Heart left ventricle (tissue), 16 donors: ENCODE results near the gene TOLLIP. TPM values are rescaled to one million over a fixed set of nuclear protein-coding genes. Genes with fewer than 3 reads are reported as not detected.

Experiments
- ATAC-seq, 4 donors: fragments of 200-7000 bp; cut with Tn5 transposase; one replicate each; pipeline ENCODE4 v1.9.1; 2020 to 2022; ENCODE audit warnings: moderate library complexity in 4 of 4, mild to moderate bottlenecking in 3 of 4, moderate number of reproducible peaks in 1 of 4
- DNase-seq, 5 donors: peaks; one replicate each; pipeline ENCODE4 v3.0.0-alpha.2; 2020
- H3K27ac ChIP-seq, 12 donors: fragments of 200-600 bp; sonication (generic) in 4 of 12; one replicate each; pipeline versions ENCODE4 v1.5.0 to v1.8.0; 2016 to 2022; ENCODE audit warnings: mild to moderate bottlenecking in 2 of 12
- H3K27me3 ChIP-seq, 9 donors: fragments of 200-600 bp; sonication (generic) in 2 of 9; one replicate each; pipeline versions ENCODE4 v1.5.1 to v1.8.0; 2016 to 2022; ENCODE audit warnings: mild to moderate bottlenecking in 3 of 9
- H3K36me3 ChIP-seq, 9 donors: fragments of 200-600 bp; sonication (generic) in 2 of 9; one replicate each; pipeline versions ENCODE4 v1.5.0 to v1.8.0; 2018 to 2022; ENCODE audit warnings: mild to moderate bottlenecking in 2 of 9
- H3K4me1 ChIP-seq, 12 donors: fragments of 200-600 bp; sonication (generic) in 4 of 12; one replicate each; pipeline versions ENCODE4 v1.5.0 to v1.8.0; 2016 to 2022; ENCODE audit warnings: mild to moderate bottlenecking in 3 of 12
- H3K4me3 ChIP-seq, 12 donors: fragments of 200-600 bp; sonication (generic) in 4 of 12; one replicate each; pipeline versions ENCODE4 v1.5.0 to v1.8.0; 2017 to 2022; ENCODE audit warnings: mild to moderate bottlenecking in 9 of 12, moderate library complexity in 4 of 12
- H3K9me3 ChIP-seq, 12 donors: fragments of 200-600 bp; sonication (generic) in 4 of 12; one replicate each; pipeline versions ENCODE4 v1.5.0 to v1.8.0; 2016 to 2022; ENCODE audit warnings: mild to moderate bottlenecking in 1 of 12
- POLR2A ChIP-seq, 2 donors: fragments of 450-650 bp; IDR thresholded peaks; one replicate each; pipeline ENCODE4 v1.6.1; 2017; ENCODE audit warnings: antibody characterized with exemption in 2 of 2, mild to moderate bottlenecking in 2 of 2, moderate library complexity in 2 of 2
- WGBS, 4 donors: extraction: QIAGEN DNeasy Blood & Tissue Kit in 2 of 4; methylation state at CpG; one replicate each; pipeline versions ENCODE4 v1.1.5 to v1.1.7; 2013 to 2018; 5-methylcytosine and 5-hydroxymethylcytosine counted together
- intact Hi-C, 10 donors: fragments of 100-400 bp; cut with DNase I; formaldehyde crosslinking; loops; one replicate each; pipeline versions ENCODE4 v1.11.1 to v1.14.2; 2022
- polyA plus RNA-seq, 2 donors: library from polyadenylated mRNA; stranded (reverse); fragments of 200-250 nt; gene quantifications; one replicate each; pipeline ENCODE4 v1.2.3, GENCODE V29; 2013
- total RNA-seq, 9 donors: library from RNA; depleted of rRNA in 2 of 9; stranded (reverse); fragments of >200 nt in 2 of 9; fragmentation: NEBNext Ultra II Directional in 3 of 9; extraction: Animal tissue kit (Norgen Biotek cat#: 25700) in 3 of 9; gene quantifications; one replicate each; pipeline versions ENCODE4 v1.1.0 to v1.2.4, GENCODE V29; 2016 to 2023
- TF ChIP-seq, protein P1 (sequence below), 12 donors: fragments of 200-600 bp; sonication (generic) in 4 of 12; IDR thresholded peaks; one replicate each; pipeline versions ENCODE4 v1.5.0 to v1.8.0; 2018 to 2022; ENCODE audit warnings: antibody characterized with exemption in 12 of 12, mild to moderate bottlenecking in 5 of 12
- donor health status: ischemic (EF 13 %, LVEDD 7.1; RV severe dilation, severe dysfunction).
- donor health status: healthy with polysubstance abuse.
- donor health status: DM: no; HTN: yes; CAD: no.
- donor health status: DM: no; HTN: no; CAD: no.
- donor health status: ischemic (EF 25% LVEDD 6.9; RV normal size, moderate dysfunction).
- donor health status: ischemic (EF 25% LVEDD 5.7; RV mildly dilated, moderate dysfunction).
- donor health status: healthy.
- donor health status: DM: yes; HTN: yes; CAD: no.
- donor health status: ischemic (EF 35%, LVEDD 5.7; RV mildly dilated, moderate dysfunction).
- donor health status: nonischemic (EF 11% LVEDD 7.7; RV severe dilation, severe dysfunction).
- donor health status: DM: yes; HTN: yes; CAD: no.
- donor health status: PGD.
- donor health status: ischemic (EF 29% LVEDD 5.4; RV normal size, mild dysfunction).
- donor health status: nonischemic (EF 23%, LVEDD 6.1; RV moderate dilation, normal function).

Gene TOLLIP
- total and polyA plus RNA-seq, 11 donors = 27.4 to 57.2 (median 44.9) TPM

DNA sequence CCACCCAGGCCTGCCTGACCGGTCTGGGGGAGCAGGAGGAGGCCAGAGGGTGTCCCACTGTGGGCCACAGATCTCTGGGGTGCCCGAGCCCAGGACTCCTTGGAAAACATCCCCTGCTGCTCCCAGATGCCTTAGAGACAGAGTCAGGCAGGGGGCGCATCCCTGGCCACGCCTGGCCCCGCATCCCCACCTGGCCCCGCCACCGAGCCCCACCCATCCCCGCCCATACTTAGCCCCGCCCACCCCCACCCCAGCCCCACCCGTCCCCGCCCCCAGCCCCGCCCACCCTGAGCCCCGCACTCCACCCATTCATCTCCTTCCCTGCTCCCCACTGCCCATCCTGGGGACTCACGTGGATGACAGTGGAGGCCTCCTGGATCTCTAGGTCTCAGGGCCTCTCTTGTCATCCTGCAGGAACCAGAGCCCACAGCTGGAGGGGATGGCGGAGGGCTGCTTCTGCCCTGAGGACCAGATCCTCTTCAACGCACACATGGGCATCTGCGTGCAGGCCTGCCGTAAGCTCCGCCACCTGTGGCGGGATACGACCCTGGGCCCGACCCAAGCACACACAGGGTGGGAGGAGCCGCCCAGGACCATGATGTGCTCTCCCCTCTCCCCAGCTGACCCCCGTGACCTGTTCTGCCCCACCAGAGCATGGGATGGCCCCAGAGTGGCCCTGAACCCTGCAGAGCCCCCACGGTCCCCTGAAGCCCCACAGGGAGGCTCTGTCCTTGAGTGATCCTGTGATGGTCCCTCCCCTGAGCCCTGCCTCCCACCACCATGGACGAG, 53.0 kb downstream of the TOLLIP start:
- 50 to 62% (median 54%) methylated on average over 22 to 26 of the region's 26 CpGs for WGBS, 4 donors
- DNase-seq (peak in 1 of 5 donors; percentile 51), ATAC-seq (no peak)
- intact Hi-C loops = no loop called here
- Histone ChIP-seq H3K27me3 (no peaks in the 10 kb centered on the region), H3K36me3 (no peaks in the 10 kb centered on the region), H3K4me3 (no peak overlapping the region), H3K9me3 (no peaks in the 10 kb centered on the region), H3K4me1 (no peaks in the 10 kb centered on the region), H3K27ac (no peak overlapping the region)
- TF ChIP-seq POLR2A (IDR thresholded peaks at IDR 0.05) = no peak
- TF ChIP-seq, protein P1, sequence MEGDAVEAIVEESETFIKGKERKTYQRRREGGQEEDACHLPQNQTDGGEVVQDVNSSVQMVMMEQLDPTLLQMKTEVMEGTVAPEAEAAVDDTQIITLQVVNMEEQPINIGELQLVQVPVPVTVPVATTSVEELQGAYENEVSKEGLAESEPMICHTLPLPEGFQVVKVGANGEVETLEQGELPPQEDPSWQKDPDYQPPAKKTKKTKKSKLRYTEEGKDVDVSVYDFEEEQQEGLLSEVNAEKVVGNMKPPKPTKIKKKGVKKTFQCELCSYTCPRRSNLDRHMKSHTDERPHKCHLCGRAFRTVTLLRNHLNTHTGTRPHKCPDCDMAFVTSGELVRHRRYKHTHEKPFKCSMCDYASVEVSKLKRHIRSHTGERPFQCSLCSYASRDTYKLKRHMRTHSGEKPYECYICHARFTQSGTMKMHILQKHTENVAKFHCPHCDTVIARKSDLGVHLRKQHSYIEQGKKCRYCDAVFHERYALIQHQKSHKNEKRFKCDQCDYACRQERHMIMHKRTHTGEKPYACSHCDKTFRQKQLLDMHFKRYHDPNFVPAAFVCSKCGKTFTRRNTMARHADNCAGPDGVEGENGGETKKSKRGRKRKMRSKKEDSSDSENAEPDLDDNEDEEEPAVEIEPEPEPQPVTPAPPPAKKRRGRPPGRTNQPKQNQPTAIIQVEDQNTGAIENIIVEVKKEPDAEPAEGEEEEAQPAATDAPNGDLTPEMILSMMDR (IDR thresholded peaks at IDR 0.05) = no peak

DNA sequence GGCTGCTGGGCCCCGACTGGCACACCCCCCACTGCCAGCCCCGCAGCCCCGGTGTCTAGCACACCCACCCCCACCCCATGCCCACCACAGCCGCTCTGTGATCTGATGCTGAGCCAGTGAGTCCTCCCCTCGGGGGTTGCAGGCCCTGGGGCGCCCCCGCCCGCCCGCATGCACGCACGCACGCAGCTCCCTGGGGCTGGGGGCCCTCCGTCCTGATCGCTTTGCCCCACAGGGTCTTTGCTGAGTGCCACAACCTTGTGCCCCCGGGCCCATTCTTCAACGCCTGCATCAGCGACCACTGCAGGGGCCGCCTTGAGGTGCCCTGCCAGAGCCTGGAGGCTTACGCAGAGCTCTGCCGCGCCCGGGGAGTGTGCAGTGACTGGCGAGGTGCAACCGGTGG, 54.3 kb downstream of the TOLLIP start:
- DNase-seq (peak in 1 of 5 donors; percentile 54), ATAC-seq (no peak)
- TF ChIP-seq POLR2A (IDR thresholded peaks at IDR 0.05) = no peak
- TF ChIP-seq, protein P1 (IDR thresholded peaks at IDR 0.05) = no peak
- H3K36me3 ChIP-seq = no peaks in the 10 kb centered on the region
- no peak overlapping the region for H3K27ac ChIP-seq
- H3K4me3 ChIP-seq = no peak overlapping the region
- H3K4me1 ChIP-seq = no peaks in the 10 kb centered on the region
- intact Hi-C loops = no loop called here
- H3K9me3 ChIP-seq = no peaks in the 10 kb centered on the region
- WGBS, 4 donors = 80 to 87% (median 86%) methylated on average over 4 to 24 of the region's 24 CpGs
- no peaks in the 10 kb centered on the region for H3K27me3 ChIP-seq

DNA sequence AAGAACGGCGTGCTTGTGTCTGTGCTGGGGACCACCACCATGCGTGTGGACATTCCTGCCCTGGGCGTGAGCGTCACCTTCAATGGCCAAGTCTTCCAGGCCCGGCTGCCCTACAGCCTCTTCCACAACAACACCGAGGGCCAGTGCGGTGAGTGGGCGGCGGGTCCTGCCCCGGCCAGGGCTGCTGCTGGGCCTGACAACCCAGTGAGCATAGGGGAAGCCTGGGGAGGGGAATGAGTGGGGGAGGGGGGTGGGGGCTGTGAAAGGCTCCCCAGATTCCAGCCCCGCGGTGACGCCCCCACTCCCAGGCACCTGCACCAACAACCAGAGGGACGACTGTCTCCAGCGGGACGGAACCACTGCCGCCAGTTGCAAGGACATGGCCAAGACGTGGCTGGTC, 54.7 kb downstream of the TOLLIP start:
- no peaks in the 10 kb centered on the region for H3K27me3 ChIP-seq
- intact Hi-C loops = no loop called here
- ATAC-seq (no peak), DNase-seq (peak in 1 of 5 donors; percentile 57)
- TF ChIP-seq, protein P1 (IDR thresholded peaks at IDR 0.05) = no peak
- no peak for TF ChIP-seq POLR2A (IDR thresholded peaks at IDR 0.05)
- no peaks in the 10 kb centered on the region for H3K36me3 ChIP-seq
- H3K9me3 ChIP-seq = no peaks in the 10 kb centered on the region
- H3K4me1 ChIP-seq = no peaks in the 10 kb centered on the region
- WGBS, 4 donors = 83 to 87% (median 85%) methylated on average over 11 to 19 of the region's 19 CpGs
- H3K27ac ChIP-seq = no peak overlapping the region
- H3K4me3 ChIP-seq = no peak overlapping the region

DNA sequence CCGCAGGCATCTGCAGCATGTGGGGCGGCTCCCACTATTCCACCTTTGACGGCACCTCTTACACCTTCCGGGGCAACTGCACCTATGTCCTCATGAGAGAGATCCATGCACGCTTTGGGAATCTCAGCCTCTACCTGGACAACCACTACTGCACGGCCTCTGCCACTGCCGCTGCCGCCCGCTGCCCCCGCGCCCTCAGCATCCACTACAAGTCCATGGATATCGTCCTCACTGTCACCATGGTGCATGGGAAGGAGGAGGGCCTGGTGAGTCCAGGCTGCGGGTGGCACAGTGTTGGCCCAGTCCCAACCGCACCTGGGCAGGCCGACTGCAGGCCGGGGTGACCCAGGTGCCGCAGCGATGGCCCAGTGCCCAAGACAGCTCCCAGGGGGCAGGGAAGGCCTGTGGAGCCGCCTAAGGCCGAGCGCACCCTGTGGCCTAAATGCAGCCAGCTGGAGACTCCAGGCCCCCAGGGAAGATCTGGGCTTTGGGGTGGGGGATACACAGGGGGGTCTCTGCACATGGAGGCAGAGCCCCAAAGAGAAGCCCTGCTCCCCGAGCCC, 55.3 kb downstream of the TOLLIP start:
- Histone ChIP-seq H3K27me3 (no peaks in the 10 kb centered on the region), H3K36me3 (no peaks in the 10 kb centered on the region), H3K9me3 (no peaks in the 10 kb centered on the region), H3K4me1 (no peaks in the 10 kb centered on the region), H3K27ac (no peak overlapping the region), H3K4me3 (no peak overlapping the region)
- DNase-seq (peak in 1 of 5 donors; percentile 40), ATAC-seq (no peak)
- intact Hi-C loops = no loop called here
- WGBS, 4 donors = 90 to 93% (median 92%) methylated on average over 21 to 22 of the region's 22 CpGs
- TF ChIP-seq, protein P1 (IDR thresholded peaks at IDR 0.05) = no peak
- no peak for TF ChIP-seq POLR2A (IDR thresholded peaks at IDR 0.05)
